Nephron progenitor cell (in vitro differentiated cells): ENCODE measurements around the gene MYO1G.
"Not testable (repeated sequence)": the region's sequence is repeated elsewhere in the genome, so short reads cannot be mapped to it uniquely, and the experiment has no call there.

ENCODE experiments used
- DNase-seq: peaks from one replicate; pipeline ENCODE4 v3.0.0; 2021
- H3K27ac Mint-ChIP-seq: 2 replicates; pipeline ENCODE4 v1.8.0; 2021; ENCODE audit warnings: mild to moderate bottlenecking, moderate library complexity, mixed read lengths
- H3K27me3 Mint-ChIP-seq: 2 replicates; pipeline ENCODE4 v1.8.0; 2021; ENCODE audit warnings: mild to moderate bottlenecking, low read depth, mixed read lengths; ENCODE audit not compliant: poor library complexity
- H3K36me3 Mint-ChIP-seq: 2 replicates; pipeline ENCODE4 v1.8.0; 2021; ENCODE audit warnings: low read depth, mixed read lengths
- H3K4me1 Mint-ChIP-seq: 2 replicates; pipeline ENCODE4 v1.8.0; 2021; ENCODE audit warnings: mixed read lengths
- H3K4me3 Mint-ChIP-seq: 2 replicates; pipeline ENCODE4 v1.8.0; 2021; ENCODE audit warnings: mild to moderate bottlenecking, moderate library complexity, mixed read lengths
- H3K9me3 Mint-ChIP-seq: 2 replicates; pipeline ENCODE4 v1.8.0; 2021; ENCODE audit warnings: mild to moderate bottlenecking, moderate library complexity, mixed read lengths
- CTCF ChIP-seq: fragments of 200-600 bp; sonication (generic); IDR thresholded peaks from 2 replicates; pipeline ENCODE4 v1.5.0; 2021; ENCODE audit warnings: antibody characterized with exemption

The MYO1G gene

DNA sequence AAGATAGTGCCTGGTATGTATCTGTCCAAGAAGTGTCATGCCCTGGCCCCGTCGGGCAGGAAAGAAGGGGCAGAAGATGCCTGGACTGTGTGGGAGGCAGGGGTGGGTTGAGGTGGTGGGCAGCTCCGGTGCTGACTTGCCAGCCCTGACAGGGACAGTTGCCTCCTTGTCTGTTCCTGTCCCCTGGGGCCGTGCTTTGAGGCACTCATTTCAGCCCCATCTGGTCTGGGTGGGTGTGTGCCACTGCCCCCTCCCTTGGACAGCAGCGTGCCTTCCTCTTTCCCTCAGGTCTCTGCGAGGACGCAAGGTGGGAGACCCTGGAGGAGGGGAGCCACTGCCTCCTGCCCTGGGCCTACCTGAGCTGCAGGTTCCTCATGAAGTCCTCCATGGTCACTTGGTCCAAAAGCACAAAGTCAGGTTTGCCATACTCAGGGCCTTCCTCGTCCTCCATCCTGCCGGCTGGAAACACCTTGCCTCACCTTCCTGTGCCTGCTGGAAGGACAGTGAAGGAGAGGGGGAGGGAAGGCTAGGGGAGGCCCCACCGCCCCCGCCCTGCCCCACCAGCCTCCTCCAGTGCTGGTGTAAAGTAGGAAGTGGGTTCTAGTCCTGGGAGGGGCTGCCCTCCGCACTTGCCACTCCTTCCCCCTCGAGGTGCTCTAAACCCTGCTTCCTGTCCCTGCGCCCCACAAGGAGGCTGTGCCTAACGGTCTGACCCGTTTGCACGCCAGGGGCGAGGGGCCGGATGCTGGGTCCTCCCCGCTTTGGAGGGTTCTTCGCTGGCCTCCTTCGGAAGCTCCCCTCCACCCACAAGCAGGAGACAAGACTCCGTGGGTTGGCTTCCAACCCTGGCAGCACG, at the start of gene MYO1G:
MYO1G (minus strand) TSS at position 505 of the 856 bp plus-strand sequence; CDS start at position 451, 54 bp downstream.
- Mint-ChIP-seq H3K27me3 (peaks cover 3% of the 10 kb centered on the region), H3K4me1 (peaks cover under 1% of the 10 kb centered on the region), H3K27ac (peak within 1 kb of the TSS; percentile 55), H3K36me3 (peaks cover 15% of the 10 kb centered on the region), H3K9me3 (no peaks in the 10 kb centered on the region), H3K4me3 (no peak within 1 kb of the TSS)
- TF ChIP-seq CTCF: no peak
- no peak for DNase-seq

- Mint-ChIP-seq H3K9me3 (peaks cover 24% of the 10 kb centered on the region), H3K27ac (no peak overlapping the region), H3K27me3 (peaks cover 2% of the 10 kb centered on the region), H3K36me3 (peaks cover 40% of the 10 kb centered on the region), H3K4me3 (no peak overlapping the region), H3K4me1 (peaks cover 5% of the 10 kb centered on the region)
- TF ChIP-seq CTCF: no peak
- no peak for DNase-seq
Observed at GRCh38 chr7:45028138-45028919, 49.5 kb upstream of the MYO1G start.

DNA sequence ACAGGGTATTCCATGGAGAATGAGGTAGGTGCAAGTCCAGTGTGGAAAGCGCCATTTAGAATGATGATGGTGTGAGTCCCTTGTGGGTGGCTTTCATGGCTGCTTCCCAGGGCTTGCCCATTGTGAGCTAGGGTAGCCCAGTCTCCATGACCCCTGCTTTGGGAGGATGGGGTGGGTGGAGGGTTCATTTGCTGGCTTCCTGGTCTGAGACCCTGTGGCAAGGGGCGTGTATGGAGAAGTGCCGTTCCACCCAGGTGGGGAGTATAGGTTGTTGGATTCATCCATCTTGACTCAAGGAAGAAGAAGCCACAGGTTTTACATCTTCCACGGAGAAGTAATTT, 48.9 kb upstream of the MYO1G start:
- no peak overlapping the region for H3K4me3 Mint-ChIP-seq
- peaks cover 46% of the 10 kb centered on the region for H3K36me3 Mint-ChIP-seq
- no peak for TF ChIP-seq CTCF
- H3K27ac Mint-ChIP-seq: no peak overlapping the region
- peaks cover 28% of the 10 kb centered on the region for H3K9me3 Mint-ChIP-seq
- H3K27me3 Mint-ChIP-seq: peaks cover 2% of the 10 kb centered on the region
- H3K4me1 Mint-ChIP-seq: no peaks in the 10 kb centered on the region
- DNase-seq: no peak

GRCh38 chr7:45026984-45027773, 48.4 kb upstream of the MYO1G start:
- DNase-seq: no peak

DNA sequence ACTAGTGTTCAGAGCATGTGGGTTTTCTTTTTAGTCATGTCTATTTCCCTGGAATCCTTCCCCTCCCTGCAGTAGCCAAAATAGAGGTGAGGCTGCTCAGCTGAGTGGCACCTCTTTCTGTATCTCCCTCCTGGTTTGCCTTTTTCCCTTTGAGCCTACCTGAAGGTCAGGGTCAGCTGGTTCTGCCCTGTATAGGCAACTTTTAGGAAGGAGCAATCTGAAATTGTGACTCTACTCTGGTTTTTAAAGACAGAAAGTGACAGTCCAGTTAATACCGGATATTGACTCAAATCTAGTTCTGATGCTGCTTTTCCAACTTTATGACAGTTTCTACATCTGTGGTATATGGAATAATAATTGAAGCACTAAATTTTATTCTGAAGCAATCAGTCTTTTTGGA, 47.2 kb upstream of the MYO1G start:
- H3K4me1 Mint-ChIP-seq: peaks cover under 1% of the 10 kb centered on the region
- peaks cover 33% of the 10 kb centered on the region for H3K9me3 Mint-ChIP-seq
- DNase-seq: no peak
- peak overlapping the region; percentile 53 for H3K27ac Mint-ChIP-seq
- H3K4me3 Mint-ChIP-seq: no peak overlapping the region
- H3K27me3 Mint-ChIP-seq: peaks cover under 1% of the 10 kb centered on the region
- peaks cover 53% of the 10 kb centered on the region for H3K36me3 Mint-ChIP-seq
- no peak for TF ChIP-seq CTCF

More at GRCh38 chr7:45026984-45027773, 48.4 kb upstream of the MYO1G start:
- Mint-ChIP-seq H3K4me3 (no peak overlapping the region), H3K4me1 (no peaks in the 10 kb centered on the region), H3K27me3 (peaks cover 2% of the 10 kb centered on the region), H3K27ac (peak overlapping the region; percentile 51), H3K9me3 (peaks cover 28% of the 10 kb centered on the region), H3K36me3 (peaks cover 48% of the 10 kb centered on the region)
- no peak for TF ChIP-seq CTCF

GRCh38 chr7:45025473-45025872, 46.7 kb upstream of the MYO1G start:
- Mint-ChIP-seq H3K27ac (peak overlapping the region; percentile 53), H3K36me3 (peaks cover 53% of the 10 kb centered on the region), H3K9me3 (peaks cover 33% of the 10 kb centered on the region)
- H3K4me1 Mint-ChIP-seq, DNase-seq, H3K4me3 Mint-ChIP-seq, H3K27me3 Mint-ChIP-seq: not testable (repeated sequence)
